ENCODE results near the gene HNRNPC. TPM values are rescaled to one million over a fixed set of nuclear protein-coding genes. Genes with fewer than 3 reads are reported as not detected.
"Not testable (repeated sequence)": the region's sequence is repeated elsewhere in the genome, so short reads cannot be mapped to it uniquely, and the experiment has no call there.

HNRNPC gene
- total RNA-seq, 1 experiment from 2014 or later: 1,870 TPM

GRCh38 chr14:21213652-21214051, 55.6 kb downstream of the HNRNPC start:
- DNase-seq (ENCODE audit: low read depth): no peak

GRCh38 chr14:21212824-21213223, 56.4 kb downstream of the HNRNPC start:
- not testable (repeated sequence) for DNase-seq (ENCODE audit: low read depth)

- DNase-seq (ENCODE audit: low read depth): no peak
These were observed 57.7 kb downstream of the HNRNPC start for GRCh38 chr14:21211509-21211908.

GRCh38 chr14:21210023-21210422, 59.2 kb downstream of the HNRNPC start:
- DNase-seq (ENCODE audit: low read depth): no peak

- DNase-seq (ENCODE audit: low read depth): no peak
These were observed 60.1 kb downstream of the HNRNPC start for GRCh38 chr14:21209185-21209584.

- DNase-seq (ENCODE audit: low read depth): no peak
These were observed 60.7 kb downstream of the HNRNPC start for GRCh38 chr14:21208554-21208953.

- DNase-seq (ENCODE audit: low read depth): no peak
These were observed 62.2 kb downstream of the HNRNPC start for GRCh38 chr14:21206753-21207684.

GRCh38 chr14:21205678-21206581, 63.3 kb downstream of the HNRNPC start:
- no peak for DNase-seq (ENCODE audit: low read depth)

GRCh38 chr14:21205026-21205677, 64.1 kb downstream of the HNRNPC start:
- DNase-seq (ENCODE audit: low read depth): no peak

GRCh38 chr14:21204167-21205025, 64.8 kb downstream of the HNRNPC start:
- DNase-seq (ENCODE audit: low read depth): no peak

- no peak for DNase-seq (ENCODE audit: low read depth)
These were observed 65.6 kb downstream of the HNRNPC start for GRCh38 chr14:21203470-21204166.

- DNase-seq (ENCODE audit: low read depth): no peak
These were observed 66.5 kb downstream of the HNRNPC start for GRCh38 chr14:21202463-21203358.

- no peak for DNase-seq (ENCODE audit: low read depth)
These were observed 67.3 kb downstream of the HNRNPC start for GRCh38 chr14:21201732-21202462.

GRCh38 chr14:21200752-21201461, 68.3 kb downstream of the HNRNPC start:
- no peak for DNase-seq (ENCODE audit: low read depth)

- DNase-seq (ENCODE audit: low read depth): no peak
These were observed 69.4 kb downstream of the HNRNPC start for GRCh38 chr14:21199611-21200560.
